Activated CD8-positive, alpha-beta memory T cell treated with anti-CD3 and anti-CD28 coated beads, Interleukin-2, amount 50 U/mL, for 1 hour (primary cell): ENCODE measurements around the gene SYCE3.
"Not testable (repeated sequence)": the region's sequence is repeated elsewhere in the genome, so short reads cannot be mapped to it uniquely, and the experiment has no call there.

Experiments
- DNase-seq: peaks from one replicate; pipeline ENCODE4 v3.0.0-alpha.2; 2020; ENCODE audit errors: extremely low read depth

Gene SYCE3

GRCh38 chr22:50520826-50521453 lies 41.8 kb downstream of the SYCE3 start:
- no peak for DNase-seq

GRCh38 chr22:50520184-50520583 lies 42.5 kb downstream of the SYCE3 start:
- not testable (repeated sequence) for DNase-seq

GRCh38 chr22:50519151-50519550 lies 43.6 kb downstream of the SYCE3 start:
- DNase-seq: no peak

- no peak for DNase-seq
These were observed 44.1 kb downstream of the SYCE3 start for GRCh38 chr22:50518606-50519005.

- DNase-seq: no peak
These were observed 45.0 kb downstream of the SYCE3 start for GRCh38 chr22:50517495-50518260.

- no peak for DNase-seq
These were observed 45.8 kb downstream of the SYCE3 start for GRCh38 chr22:50516891-50517290.

GRCh38 chr22:50516068-50516467 lies 46.7 kb downstream of the SYCE3 start:
- no peak for DNase-seq

- DNase-seq: no peak
These were observed 49.5 kb downstream of the SYCE3 start for GRCh38 chr22:50513175-50513574.

- no peak for DNase-seq
These were observed 53.8 kb downstream of the SYCE3 start for GRCh38 chr22:50508897-50509296.

- peak; percentile 94 for DNase-seq
These were observed 54.5 kb downstream of the SYCE3 start, which contains the start of gene NCAPH2 for GRCh38 chr22:50507991-50508884. Gene NCAPH2, plus strand, starts transcription at chr22:50508224. Its CDS starts 114 bp downstream, at chr22:50508338.

- DNase-seq: peak; percentile 81
These were observed 55.2 kb downstream of the SYCE3 start, which contains the start of gene LMF2 for GRCh38 chr22:50507421-50507990. Gene LMF2, minus strand, starts transcription at chr22:50507702. Its CDS starts 27 bp downstream, at chr22:50507675.

- DNase-seq: no peak
These were observed 55.9 kb downstream of the SYCE3 start for GRCh38 chr22:50506611-50507420.

GRCh38 chr22:50505776-50506610 lies 56.7 kb downstream of the SYCE3 start:
- no peak for DNase-seq

- no peak for DNase-seq
These were observed 57.4 kb downstream of the SYCE3 start for GRCh38 chr22:50505276-50505775.

- no peak for DNase-seq
These were observed 58.1 kb downstream of the SYCE3 start for GRCh38 chr22:50504369-50505211.

- DNase-seq: no peak
These were observed 59.1 kb downstream of the SYCE3 start for GRCh38 chr22:50503475-50504145.

- DNase-seq: no peak
These were observed 59.9 kb downstream of the SYCE3 start for GRCh38 chr22:50502628-50503474.
